GM15510 (cell line): ENCODE results near the gene GSTP1.

ENCODE experiments used
- POLR2A ChIP-seq: IDR thresholded peaks from 3 replicates; pipeline ENCODE4 v1.6.1; 2011; ENCODE audit warnings: borderline replicate concordance; ENCODE audit not compliant: insufficient read length; ENCODE audit errors: extremely low read depth

Gene GSTP1

DNA sequence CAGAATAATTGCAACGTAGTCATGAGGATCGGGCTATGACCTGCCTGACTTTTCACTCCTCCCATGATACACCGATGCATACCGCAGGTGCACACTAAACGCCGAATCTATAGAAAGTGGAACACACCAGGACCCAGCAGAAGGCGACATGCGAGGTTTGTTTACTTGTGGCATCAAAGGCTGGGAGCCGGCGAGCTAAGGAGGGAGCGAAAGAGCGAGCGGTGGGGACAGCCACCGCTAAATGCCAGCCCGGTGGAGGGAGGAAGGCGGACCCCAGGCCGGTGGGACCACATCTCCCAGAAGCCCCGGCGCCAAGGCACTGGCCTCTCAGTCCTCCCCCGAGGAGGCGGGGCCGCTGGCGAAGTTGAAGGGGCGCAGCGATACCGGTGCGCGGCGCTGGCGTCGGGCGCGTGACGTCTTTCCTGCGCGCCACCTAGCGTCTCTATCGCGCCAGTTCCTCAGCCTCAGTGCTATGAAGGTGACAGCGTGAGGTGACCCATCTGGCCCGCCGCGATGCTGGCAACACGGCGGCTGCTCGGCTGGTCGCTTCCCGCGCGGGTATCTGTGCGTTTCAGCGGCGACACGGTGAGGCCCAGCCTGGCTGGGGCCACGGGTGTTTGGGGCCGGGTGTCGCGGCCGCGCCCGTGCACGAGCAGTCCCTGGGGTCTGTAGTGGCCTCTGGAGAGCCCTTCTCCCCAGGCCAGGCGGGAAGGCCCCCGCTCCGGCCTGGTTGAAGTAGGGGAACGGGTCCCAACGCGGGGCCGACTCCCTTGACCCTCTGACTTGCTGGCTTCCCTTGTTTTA lies 23.1 kb downstream of the GSTP1 start, which contains the start of gene NDUFV1:
Gene NDUFV1 (plus strand): TSS at position 445 of the 804 bp plus-strand sequence. CDS start 69 bp downstream, at position 514.
- peak; percentile 82 for TF ChIP-seq POLR2A

DNA sequence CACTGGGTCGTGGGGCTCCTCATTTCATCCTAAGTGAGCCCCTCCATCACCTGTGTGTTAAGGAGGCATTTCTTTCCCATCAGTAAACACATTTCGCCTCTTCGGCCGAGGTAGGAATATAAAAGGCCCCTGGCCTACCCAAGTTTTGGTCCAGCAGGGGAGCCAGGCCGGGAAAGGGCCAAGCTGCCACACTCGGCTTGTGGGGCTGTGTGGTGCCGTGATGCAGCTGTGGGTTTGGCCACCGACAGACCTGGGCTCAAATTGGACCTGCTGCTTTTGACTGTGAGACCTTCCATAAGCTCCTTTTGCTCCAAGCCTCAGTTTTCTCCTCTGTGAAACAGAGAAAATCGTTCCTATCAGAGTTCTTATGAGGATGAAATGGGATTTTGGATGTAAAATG lies 23.9 kb downstream of the GSTP1 start:
- TF ChIP-seq POLR2A = no peak

DNA sequence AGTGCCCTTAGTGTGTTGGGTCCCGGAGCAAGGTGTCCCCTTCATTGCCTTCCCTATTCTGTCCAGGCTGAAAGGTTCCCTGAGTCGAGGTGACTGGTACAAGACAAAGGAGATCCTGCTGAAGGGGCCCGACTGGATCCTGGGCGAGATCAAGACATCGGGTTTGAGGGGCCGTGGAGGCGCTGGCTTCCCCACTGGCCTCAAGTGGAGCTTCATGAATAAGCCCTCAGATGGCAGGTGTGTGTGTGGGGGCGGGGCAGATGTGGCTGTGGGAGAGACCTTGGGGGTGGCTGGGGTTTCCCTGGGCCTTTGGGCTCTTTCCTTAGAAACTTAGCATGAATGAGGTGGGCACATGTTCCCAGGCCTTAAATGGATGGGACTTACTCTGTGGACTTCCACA lies 24.9 kb downstream of the GSTP1 start:
- no peak for TF ChIP-seq POLR2A

DNA sequence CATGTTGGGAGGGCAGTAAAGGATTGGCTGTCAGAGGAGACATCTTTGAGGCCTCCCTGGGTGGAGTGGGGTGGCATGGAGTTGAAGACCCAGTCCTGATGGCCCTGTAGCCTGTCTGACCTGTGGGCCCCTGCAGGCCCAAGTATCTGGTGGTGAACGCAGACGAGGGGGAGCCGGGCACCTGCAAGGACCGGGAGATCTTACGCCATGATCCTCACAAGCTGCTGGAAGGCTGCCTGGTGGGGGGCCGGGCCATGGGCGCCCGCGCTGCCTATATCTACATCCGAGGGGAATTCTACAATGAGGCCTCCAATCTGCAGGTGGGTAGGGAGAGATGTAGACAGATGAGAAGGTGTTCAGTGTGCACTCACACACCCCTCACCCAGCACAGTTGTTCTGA lies 25.7 kb downstream of the GSTP1 start:
- TF ChIP-seq POLR2A = no peak

DNA sequence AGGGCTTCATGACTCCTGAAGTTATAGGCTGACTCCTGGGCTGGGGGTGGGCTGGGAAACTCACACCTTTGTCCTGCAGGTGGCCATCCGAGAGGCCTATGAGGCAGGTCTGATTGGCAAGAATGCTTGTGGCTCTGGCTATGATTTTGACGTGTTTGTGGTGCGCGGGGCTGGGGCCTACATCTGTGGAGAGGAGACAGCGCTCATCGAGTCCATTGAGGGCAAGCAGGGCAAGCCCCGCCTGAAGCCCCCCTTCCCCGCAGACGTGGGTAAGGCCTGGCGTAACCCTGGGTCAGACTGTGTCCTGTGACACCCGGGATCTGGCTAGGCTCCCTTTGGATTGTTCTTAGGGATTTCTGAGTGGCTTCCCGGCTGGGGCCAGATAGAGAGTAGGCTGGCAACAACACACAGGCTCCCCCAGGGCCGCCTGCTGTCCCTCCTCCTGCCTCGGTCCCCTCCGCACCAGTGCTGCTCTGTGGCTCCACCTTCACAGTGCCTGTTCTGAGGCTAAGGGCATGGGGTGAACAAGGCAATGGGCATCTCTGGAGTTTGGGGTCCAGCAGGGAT lies 26.8 kb downstream of the GSTP1 start:
- TF ChIP-seq POLR2A = no peak

DNA sequence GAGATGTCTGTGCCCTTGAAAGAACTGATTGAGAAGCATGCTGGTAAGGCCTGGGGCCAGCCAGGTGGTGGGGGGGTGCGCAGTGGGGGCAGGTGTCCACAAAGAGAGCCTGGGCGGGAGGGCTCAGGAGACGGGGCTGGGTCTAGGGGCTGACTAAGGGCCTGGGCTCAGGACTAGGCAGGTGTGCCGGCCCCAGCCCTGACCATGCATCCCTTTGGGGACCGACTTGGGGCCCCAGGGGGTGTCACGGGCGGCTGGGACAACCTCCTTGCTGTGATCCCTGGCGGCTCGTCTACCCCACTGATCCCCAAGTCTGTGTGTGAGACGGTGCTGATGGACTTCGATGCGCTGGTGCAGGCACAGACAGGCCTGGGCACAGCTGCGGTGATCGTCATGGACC lies 27.6 kb downstream of the GSTP1 start:
- no peak for TF ChIP-seq POLR2A

DNA sequence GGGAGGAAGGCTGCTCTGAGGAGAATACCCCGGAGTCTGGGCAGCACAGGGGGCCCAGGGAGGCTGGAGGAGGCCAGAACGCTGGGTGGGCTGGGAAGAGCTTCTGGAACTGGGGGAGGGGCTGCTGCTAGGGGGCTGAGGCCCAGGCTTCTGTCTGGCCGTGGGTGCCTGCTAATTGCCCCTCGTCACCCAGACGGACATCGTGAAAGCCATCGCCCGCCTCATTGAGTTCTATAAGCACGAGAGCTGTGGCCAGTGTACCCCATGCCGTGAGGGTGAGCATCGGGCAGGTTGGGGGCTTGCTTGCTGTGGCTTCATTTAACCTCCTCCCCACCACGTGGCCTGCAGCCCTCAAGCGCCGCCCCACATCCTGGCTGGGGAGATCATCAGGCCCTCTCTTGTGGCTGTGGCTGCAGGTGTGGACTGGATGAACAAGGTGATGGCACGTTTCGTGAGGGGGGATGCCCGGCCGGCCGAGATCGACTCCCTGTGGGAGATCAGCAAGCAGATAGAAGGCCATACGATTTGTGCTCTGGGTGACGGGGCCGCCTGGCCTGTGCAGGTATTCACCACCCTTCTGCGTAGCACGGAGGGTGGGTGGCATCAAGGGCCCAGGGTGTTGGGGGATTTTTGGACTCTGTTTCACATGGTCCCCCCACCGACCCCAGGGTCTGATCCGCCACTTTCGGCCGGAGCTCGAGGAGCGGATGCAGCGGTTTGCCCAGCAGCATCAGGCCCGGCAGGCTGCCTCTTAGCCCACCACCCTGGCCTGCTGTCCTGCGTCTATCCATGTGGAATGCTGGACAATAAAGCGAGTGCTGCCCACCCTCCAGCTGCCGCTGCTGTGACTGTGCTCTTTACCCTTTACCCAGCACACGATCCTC lies 28.3 kb downstream of the GSTP1 start:
- TF ChIP-seq POLR2A = no peak

DNA sequence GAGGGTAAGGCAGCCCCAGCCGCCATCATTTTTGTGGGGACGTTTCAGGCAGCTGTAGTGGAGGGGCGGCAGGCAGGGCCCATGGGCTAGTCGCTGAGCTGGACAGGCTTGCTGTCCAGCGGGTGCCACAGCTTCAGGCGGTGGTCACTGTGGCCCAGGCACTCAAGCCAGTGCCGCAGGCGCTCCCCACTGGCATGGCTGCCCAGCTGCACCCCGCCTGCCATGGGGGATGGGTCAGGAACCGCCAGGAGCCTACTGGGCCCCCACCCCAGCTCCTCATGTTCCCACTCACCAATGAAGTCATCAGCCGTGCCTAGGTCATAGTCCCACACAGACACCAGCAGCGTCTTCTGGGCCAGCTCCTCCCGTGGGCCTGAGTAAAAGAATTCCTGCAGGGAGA lies 29.1 kb downstream of the GSTP1 start:
- TF ChIP-seq POLR2A = no peak

DNA sequence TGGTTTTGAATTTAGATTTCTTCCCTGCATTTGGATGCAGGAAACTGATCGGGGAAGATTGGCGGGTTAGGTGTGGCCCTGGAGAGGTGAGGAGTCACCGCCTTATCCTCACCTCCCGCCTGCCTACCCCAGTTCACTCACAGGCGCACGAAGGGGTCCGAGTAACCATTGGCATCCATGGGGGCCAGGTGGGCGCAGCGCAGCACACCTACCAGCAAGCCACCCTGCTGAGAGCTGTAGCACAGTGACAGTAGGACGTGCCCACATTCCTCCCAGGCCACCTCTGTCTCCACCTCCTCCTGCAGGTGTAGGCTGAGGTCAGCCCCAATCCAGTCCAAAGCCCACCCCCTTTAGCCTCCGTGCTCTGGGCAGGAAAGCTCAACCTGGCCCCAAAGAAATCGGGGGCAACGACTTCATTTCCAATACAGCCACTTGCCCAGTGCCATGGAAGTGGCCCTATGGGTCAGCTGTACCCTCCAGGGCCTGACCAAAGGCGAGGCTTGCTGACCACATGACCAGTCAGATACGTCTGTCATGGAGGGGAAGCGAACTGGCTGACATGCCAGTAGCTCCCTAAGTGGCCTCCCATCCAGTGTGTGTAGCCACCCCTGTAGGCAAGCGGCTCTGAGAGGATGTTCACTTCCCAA lies 29.8 kb downstream of the GSTP1 start:
- TF ChIP-seq POLR2A = no peak

DNA sequence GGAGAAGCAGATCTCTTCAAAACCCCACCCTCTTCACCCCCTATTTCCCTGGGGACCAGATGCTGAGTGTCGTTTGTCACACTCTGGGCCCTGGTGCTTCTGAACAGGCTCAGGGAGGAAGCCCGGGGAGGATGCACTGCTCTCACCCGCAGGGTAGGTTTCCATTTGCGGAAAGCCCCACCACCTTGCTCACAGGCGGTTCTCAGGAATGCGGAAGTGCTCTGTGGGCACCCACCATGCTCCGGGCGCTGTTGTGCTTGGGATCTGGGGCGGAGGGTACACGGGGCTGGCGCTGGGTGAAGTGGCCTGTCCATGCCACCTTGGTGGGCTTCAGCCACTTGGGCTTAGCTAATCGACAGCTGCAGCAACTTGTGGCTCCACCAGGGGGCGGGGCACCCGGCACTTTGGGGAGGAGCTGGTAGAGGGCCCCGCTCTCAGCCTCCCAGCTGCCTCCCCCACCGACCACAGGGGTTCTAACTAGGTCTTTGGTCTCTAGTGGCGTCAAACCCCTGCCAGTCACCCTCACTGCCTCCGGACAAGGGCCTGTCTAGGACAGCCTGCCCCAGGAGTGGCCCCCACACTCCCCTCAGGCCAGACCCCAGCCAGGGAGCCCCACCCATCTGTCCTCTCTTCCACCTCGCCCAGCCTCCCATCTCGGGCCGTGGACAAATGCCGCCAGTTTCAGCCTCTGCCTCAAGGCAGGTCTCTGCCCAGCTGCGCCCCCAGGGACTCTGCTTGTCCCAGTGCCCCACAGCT lies 30.5 kb downstream of the GSTP1 start:
- peak; percentile 69 for TF ChIP-seq POLR2A

DNA sequence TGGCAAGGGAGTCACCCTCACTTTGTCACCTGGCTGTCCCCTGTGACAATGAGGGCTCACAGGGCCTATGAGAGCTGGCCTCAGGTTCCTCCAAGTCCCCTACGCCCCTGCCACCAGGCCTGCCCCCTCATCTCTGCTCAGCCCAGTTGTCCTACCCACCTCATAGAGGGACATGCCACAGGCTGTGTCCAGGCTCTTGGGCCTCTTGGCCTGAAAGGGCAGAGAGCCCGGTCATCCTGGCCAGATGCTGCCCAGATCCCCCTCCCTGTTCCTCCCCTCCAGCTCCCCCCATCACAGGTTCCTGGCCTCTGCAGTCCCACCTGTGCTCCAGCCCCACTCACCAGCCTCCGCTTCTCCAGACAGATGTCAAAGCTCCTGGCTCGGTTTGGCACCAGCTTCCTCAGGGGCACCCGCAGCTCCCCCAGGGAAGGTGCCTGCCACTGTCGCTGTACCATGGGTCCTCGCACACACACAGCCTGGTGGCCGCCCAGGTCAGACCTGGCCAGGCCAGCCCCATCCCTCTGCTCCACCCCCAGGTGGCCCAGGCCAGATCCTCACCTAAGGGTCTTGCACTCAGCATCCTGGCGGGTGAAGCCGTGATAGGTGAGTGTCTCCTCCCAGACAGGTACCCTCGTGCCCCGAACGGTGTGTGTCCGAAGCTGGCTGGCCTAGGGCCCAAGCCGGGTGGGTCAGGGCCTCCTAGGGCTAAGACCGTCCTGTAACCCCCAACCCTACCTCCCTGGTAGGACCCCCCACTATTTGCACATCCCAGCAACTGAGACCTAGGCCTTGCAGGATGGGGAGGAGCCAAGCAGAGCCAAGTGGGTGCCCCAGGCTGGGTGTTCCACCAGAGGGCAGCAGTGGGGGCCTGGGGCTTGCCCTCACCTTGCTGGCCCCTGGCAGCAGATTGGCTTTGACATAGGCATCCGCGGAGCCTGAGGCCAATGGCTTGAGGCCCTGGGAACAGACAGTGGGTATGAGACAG lies 31.4 kb downstream of the GSTP1 start:
- no peak for TF ChIP-seq POLR2A

DNA sequence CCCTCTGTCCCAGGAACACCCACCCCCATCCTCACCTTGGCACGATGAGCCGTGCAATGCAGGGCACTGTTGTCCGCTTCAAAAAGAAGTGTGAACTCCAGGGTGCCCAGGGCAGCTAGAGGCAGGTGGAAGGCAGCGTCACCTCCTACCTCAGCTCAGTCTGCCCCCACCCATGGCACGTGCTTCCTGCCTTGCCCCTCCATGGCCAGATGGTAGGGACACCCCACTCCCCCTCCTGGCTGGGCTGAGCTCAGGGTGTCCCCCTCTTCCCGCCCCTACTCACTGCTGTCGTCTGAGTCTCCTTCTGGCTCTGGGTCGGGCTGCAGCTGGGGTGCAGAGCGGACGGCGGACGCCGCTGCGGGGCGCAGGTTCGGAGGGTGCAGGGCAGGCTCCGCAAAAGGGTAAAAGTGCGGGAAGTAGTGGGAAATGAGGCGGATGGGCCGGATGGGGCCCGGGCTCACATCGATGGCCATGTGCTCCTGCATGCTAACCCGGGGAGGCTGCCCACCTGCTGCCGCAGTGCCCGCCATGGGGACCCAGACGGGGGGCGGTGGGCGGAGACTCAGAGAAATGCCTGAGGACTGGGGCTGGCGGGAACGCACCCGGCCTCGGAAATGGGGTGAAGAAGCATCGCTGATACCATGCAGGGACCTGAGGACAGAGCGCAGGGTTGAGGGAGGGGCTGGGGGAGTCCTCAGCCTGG lies 32.3 kb downstream of the GSTP1 start:
- no peak for TF ChIP-seq POLR2A
